Stimulated activated CD4-positive, alpha-beta T cell treated with anti-CD3 and anti-CD28 coated beads, Interleukin-4, amount 100 ng/mL, for 48 hours (primary cell): ENCODE measurements around the gene INMT.

Experiments used
- DNase-seq, 2 donors: peaks; one replicate each; pipeline ENCODE4 v3.0.0-alpha.2; 2020; ENCODE audit warnings: low read depth in 2 of 2

INMT gene

DNA sequence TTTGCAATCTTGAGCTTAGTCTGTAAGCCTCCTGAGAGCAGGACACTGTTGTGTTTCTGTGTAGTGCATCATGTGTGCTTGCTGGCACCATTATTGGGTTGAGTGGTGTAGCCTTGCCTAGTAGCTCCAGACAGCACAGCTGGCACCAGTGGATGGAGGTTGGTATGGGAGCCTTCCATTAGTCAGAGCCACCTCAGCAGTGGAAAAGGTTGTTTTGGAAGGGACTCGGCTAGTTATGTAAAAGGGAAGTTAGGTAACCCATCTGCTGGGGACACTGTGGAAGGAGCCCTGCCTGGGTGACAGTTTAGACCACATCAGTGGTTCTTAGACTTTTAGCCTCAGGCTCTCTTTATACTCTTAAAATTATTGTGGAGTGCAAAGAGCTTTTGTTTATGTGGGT is 35.6 kb downstream of the INMT start:
- no peak for DNase-seq

GRCh38 chr7:30788640-30789333 is 36.9 kb downstream of the INMT start:
- no peak for DNase-seq

DNA sequence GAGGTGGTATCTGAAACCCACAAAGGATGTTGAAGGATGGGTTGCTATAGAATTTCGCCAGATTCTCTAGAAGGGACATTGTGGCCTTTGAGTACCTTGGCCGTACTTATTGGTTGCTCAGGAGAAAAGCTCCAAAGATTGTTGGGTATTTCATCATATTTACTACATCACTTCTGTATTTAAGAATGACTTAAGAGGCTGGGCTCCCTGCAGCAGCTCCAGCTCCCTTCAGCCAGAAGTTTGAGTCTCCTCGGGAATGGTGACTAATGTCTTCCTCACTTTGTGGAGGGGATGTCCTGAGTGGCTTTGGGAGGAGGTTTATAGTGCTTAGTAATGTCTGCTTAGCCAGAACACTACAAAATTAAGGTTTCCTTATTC is 37.4 kb downstream of the INMT start:
- no peak for DNase-seq

DNA sequence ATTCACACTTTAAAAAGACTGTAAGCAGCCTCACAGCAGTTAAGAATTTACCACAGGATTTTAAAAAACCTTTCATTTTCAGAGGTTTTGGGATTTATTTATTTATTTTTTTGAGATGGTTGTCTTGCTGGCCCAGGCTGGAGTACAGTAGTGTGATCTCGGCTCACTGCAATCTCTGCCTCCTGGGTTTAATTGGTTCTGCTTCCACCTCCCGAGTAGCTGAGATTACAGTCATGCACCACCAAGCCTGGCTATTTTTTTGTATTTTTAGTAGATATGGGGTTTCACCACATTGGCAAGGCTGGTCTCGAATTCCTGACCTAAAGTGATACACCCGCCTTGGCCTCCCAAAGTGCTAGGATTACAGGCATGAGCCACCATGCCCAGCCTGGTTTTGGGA is 38.4 kb downstream of the INMT start:
- no peak for DNase-seq

DNA sequence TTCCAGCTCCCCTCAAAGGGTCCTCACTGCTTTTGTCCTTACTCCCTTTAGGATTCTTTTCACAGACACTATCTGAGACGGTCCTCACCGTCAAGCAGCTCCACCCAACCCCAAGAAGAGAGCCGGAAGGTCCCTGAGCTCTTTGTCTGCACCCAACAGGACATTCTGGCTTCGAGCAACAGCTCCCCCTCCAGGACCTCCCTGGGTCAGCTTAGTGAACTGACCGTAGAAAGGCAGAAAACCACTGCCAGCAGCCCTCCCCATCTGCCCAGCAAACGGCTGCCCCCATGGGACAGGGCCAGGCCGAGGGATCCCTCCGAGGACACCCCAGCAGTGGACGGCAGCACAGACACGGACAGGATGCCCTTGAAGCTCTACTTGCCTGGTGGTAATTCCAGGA is 39.2 kb downstream of the INMT start:
- DNase-seq: no peak

DNA sequence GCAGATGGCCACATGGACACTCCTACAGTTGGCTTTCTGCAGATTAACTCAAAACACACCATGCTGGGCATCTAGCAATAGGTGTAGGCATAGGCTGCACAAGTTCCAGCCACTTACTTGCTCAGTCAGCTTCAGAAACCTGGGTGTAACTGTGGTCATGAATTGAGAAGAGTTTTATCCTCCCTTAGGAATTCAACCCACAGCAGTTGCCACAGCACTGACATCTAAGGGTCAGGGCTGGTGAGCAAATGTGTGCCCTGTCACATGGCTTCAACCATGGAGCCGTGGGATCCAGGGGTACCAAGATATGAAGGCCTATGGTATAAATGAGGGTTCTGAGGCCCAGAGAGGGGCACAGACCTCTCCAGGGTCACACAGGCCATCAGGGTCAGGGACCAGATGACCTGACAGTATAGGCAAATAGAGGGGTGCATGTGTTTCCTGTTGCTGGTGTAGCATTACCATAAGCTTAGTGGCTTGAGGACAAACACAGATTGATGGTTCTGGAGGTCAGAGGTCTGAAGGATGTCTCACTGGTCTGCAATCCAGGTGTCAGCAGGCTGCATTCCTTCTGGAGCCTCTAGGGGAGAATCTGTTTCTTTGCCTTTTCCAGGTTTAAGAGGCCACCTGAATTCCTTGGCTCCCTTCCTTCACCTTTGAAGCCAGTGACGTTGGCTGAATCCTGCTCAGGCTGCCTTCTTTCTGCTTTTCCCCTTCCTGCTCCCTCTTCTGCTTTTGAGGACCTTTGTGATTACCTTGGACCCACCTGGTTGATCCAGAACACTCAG is 43.4 kb downstream of the INMT start:
- no peak for DNase-seq

GRCh38 chr7:30796105-30796869 is 44.4 kb downstream of the INMT start:
- DNase-seq: no peak

DNA sequence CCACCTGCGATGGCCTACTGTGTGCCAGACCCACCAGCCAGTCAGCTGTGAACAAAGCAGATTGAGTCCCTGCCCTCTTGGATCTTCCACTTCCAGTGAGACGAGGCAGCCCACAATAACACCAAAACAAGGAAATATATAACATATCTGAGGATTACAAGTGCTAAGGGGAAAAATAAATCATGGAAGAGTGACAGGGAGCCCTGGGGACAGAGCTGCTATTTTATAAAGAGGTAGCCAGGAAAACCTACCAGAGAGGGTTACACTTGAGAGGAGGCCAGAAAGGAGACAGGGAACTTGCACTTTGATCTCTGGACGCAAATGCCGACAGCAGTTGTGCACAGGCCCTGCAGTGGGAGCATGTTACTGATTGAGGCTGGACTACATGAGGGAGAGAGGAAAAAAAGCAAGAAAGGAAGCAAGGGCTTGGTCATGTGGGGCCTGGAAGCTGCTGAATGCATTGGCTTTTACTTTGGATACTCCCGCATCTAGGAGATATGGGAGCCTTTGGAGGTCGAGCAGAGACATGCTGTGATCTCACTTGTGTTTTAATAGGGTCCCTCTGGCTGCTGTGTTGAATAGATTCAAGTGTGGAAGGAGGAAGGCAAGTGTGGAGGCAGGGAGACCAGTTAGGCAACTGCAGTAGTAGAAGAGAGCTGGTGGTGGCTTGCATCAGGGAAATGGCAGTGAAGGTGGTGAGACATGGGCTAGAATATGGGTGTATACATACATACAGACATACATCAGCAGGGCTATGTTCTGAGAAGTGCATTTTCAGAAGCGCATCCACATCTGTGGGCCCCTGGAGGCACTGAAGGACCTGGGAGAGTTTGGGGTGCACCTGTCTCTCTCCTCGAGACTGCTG is 45.5 kb downstream of the INMT start:
- no peak for DNase-seq

DNA sequence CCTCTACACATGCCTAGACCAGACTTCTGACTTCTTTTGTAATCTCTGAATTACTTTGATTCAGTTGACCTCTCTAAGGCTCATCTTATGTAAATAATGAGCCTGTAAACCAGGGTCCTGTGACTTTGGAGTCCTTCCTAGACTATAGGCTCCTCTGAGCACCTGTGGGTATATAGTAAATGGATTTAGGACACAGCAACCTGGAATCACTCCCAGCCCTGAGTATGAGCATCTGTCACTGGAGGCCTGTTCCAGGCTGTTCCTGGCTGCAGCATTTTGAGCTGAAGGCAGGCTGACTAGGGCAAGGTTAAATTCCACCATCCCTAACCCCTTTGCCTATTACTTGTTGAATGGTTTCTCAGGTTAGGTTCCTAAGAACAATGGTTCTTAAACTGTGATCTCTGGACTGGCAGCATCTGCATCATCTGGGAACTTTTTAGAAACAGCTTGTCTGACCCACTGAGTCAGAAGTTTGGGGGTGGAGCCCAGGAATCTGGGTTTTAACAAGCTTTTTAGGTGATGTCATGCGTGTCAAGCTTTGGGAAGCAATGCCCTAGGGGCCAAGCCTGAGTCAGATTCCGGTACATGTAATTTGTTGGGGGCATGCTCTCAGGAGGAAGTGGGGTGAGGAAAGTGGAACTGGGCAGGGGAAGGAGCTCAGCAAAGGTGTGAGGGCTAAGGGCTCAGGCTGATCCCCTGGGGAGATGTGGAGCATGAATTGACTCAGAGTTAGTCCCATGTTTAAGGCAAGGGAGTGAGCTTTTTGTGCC is 47.5 kb downstream of the INMT start:
- no peak for DNase-seq

DNA sequence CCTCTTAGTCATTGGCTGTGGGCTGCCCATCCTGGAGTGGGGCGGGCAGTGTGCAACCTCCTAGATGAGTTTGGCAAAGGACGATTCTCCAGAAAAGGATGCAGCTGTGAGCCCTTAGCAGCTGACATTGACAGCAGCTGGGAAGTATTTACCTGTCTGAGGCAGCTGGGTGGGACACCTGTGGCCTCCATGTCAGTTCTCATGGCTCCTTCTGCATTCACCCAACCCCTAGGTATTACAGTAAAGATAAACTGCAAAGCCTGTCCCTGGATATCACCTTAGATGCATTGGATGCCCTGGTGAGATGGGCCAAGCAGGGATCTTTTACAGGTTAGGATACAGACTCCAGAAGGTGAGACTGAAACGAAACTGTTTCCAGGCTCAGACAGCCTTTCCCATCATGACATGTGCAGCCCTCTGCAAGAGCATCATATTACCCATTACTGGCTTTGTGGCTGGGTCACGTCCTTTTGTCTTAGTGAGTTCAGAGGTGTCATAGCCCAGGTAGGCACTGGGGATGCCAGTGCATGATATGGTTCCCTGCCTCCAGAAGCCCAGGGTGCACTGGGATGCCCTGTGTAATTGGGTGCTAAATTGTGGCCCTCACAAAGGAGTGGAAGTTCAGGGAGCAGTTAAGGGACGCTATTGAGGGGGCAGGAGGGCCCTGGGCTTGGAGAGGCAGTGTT is 48.2 kb downstream of the INMT start:
- no peak for DNase-seq

- DNase-seq: peak in 1 of 2 donors; percentile 3
Observed at GRCh38 chr7:30800785-30801252, 48.9 kb downstream of the INMT start.

- DNase-seq: no peak
Observed at GRCh38 chr7:30802812-30803211, 50.9 kb downstream of the INMT start.

DNA sequence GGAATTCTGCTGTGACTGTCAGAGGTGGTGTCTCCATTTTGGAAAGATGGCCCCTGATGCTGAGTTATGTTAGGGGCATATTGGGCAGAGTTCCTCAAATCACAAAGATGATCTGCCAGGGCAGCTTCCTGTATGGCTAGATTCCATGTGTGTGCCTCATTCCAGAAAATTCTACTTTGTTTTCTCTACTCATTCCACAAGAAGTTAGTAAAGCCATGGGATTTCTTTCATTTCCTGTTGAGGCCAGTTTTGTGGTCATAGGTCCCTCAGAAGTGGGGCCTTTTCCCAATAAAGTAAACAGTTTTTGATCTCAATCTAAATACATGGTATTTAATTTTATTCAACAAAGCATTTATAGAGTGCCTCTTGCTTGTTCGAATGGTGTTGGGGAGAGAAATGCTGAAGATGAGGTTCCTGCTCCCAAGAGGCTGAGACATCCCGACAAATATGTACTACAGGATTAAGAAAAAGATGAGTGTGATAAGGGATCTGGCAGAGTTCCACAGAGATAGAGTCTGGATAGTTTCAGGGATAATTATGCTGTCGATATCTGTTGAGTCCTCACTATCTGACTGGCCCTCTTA is 52.2 kb downstream of the INMT start:
- no peak for DNase-seq

GRCh38 chr7:30805081-30805691 is 53.3 kb downstream of the INMT start:
- DNase-seq: no peak

DNA sequence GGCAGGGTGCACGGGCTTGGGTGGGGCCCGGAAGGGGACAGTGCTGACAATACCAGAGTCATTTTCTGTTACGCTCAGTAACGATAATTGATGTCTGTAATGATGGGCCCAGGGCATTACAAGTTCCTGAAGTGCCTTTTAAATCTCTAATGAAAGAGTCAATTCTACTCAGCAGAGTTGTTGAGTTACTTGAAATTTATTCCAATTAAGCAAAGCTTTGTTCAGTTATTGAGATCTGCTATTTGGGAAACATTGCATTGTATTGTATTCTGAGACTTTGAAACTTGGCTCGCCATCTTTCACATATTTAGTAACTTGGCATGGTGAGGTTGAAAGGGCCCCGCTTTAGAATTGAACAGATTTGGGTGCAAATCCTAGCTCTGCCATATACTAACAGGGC is 54.0 kb downstream of the INMT start:
- no peak for DNase-seq
